GM06990 (cell line): ENCODE data around the gene MME.

Source experiments
- DNase-seq: peaks from one replicate; pipeline ENCODE4 v3.0.0-alpha.2; 2011; ENCODE audit not compliant: insufficient read length; ENCODE audit errors: extremely low read depth
- H3K27me3 ChIP-seq: replicated peaks from 2 replicates; pipeline ENCODE4 v1.6.0; 2011; ENCODE audit warnings: low read length; ENCODE audit not compliant: control insufficient read depth, insufficient read depth
- H3K36me3 ChIP-seq: 2 replicates; pipeline ENCODE4 v1.5.1; 2011; ENCODE audit warnings: low read length; ENCODE audit not compliant: control insufficient read depth, insufficient read depth
- H3K4me3 ChIP-seq: replicated peaks from 2 replicates; pipeline ENCODE4 v1.5.1; 2011; ENCODE audit warnings: low read depth, mild to moderate bottlenecking, control low read depth, low read length
- CTCF ChIP-seq: IDR thresholded peaks from 2 replicates; pipeline ENCODE4 v1.5.1; 2011; ENCODE audit warnings: low read length, control low read depth, mild to moderate bottlenecking, inconsistent platforms; ENCODE audit not compliant: insufficient read depth, poor library complexity, severe bottlenecking

The MME gene

GRCh38 chr3:155037508-155038202 is 42.5 kb upstream of the MME start:
- H3K27me3 ChIP-seq = no peaks in the 10 kb centered on the region
- DNase-seq = no peak
- H3K36me3 ChIP-seq = no peaks in the 10 kb centered on the region
- no peak for TF ChIP-seq CTCF
- H3K4me3 ChIP-seq = no peak overlapping the region

GRCh38 chr3:155038203-155038554 is 41.9 kb upstream of the MME start:
- TF ChIP-seq CTCF = no peak
- Histone ChIP-seq H3K27me3 (no peaks in the 10 kb centered on the region), H3K4me3 (no peak overlapping the region), H3K36me3 (no peaks in the 10 kb centered on the region)
- no peak for DNase-seq

GRCh38 chr3:155046935-155047334 is 33.2 kb upstream of the MME start:
- no peak overlapping the region for H3K4me3 ChIP-seq
- no peaks in the 10 kb centered on the region for H3K27me3 ChIP-seq
- no peaks in the 10 kb centered on the region for H3K36me3 ChIP-seq
- DNase-seq = no peak
- TF ChIP-seq CTCF = no peak

- H3K4me3 ChIP-seq = no peak overlapping the region
Observed at GRCh38 chr3:155047672-155048071, 32.4 kb upstream of the MME start.

GRCh38 chr3:155049959-155050358 is 30.2 kb upstream of the MME start:
- Histone ChIP-seq H3K4me3 (no peak overlapping the region), H3K27me3 (no peaks in the 10 kb centered on the region), H3K36me3 (no peaks in the 10 kb centered on the region)
- TF ChIP-seq CTCF = no peak
- DNase-seq = no peak

More at GRCh38 chr3:155047672-155048071, 32.4 kb upstream of the MME start:
- no peak for DNase-seq
- H3K27me3 ChIP-seq = no peaks in the 10 kb centered on the region
- no peaks in the 10 kb centered on the region for H3K36me3 ChIP-seq
- TF ChIP-seq CTCF = no peak

- DNase-seq = no peak
Observed at GRCh38 chr3:155052470-155052869, 27.6 kb upstream of the MME start.

More at GRCh38 chr3:155052470-155052869, 27.6 kb upstream of the MME start:
- no peak for TF ChIP-seq CTCF
- no peak overlapping the region for H3K4me3 ChIP-seq
- no peaks in the 10 kb centered on the region for H3K27me3 ChIP-seq
- no peaks in the 10 kb centered on the region for H3K36me3 ChIP-seq
